Measurements from ENCODE around the gene DOCK4.

Gene DOCK4

DNA sequence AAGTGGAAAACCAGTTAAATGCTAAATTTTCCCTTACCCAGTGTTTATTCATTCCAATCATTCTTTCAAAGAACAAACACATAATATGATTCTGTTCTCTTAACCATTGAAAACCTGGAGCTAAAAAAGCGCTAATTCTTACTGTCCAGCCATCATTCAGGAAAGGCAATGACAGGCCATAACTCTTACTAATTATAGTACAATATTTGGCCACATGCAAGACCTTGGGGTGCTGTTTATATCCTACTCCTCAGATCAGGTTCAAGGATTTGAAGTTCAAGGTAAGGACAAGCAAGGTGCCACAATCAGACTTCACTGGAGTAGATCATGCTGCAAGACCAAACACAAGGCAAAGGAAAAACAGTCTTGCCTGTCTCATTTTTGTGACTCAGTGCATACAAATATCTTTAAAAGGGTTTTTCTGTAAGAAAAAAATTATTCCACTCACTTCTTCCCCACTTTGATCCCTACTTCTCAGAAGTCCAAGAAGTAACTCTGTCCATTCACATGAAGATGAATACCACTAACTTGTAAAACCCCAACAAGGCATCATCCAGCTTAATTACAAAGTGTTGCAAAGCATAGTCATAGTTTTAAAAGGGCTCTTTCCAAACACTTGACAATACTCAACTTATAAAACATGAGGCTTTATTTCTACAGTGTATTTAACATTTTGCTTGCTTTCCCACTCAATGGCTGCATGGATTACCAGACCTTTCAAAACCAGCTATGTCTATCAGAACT lies 153.0 kb downstream of the DOCK4 start:
- no peak for DNase-seq (ENCODE audit: low read depth)

DNA sequence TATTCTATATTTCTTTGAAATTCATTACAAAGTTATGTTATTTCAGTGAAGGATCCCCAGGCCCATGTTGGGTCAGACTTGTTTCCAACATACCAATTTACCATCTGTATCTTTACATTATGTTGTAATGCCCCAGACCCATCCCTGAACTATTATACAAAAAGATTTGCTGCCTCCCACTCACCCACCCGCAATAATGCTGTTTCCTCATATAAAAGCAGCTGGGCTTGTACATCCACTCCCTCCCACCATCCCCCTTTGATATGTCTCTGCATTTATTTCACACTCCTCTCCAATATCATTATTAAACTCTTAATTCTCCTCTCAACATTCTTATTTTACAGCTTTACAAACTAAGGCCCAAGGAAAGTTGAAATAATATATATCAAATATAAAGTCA lies 153.7 kb downstream of the DOCK4 start:
- DNase-seq (ENCODE audit: low read depth) = no peak

DNA sequence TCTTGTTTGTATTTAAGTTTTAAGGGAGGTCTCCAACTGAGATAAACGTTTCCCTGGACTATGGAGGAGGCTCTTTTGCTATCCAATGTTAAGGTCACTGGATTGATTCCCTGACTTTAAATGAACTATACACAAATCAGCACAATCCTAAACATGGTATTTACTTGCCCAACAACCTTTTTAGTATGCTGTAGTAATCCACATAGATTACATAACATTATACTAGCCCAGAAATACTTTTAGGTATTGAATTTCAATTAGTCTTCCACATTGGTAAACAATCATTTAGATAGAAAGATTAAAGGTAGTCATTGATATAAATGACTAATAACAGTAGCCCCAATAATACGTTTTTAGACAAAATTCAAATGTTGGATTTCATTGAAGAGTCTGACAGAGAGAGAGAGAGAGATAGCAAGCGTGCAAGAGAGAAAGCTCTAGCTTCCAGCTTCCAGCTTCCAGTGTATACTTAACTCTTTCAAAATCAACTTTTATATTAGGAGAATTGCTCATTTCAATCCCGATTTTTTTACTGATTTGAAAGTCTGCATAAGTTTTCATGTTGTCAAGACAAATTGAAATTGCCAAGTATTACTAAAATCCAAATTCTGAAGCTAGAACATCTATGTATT lies 155.8 kb downstream of the DOCK4 start:
- no peak for DNase-seq (ENCODE audit: low read depth)

DNA sequence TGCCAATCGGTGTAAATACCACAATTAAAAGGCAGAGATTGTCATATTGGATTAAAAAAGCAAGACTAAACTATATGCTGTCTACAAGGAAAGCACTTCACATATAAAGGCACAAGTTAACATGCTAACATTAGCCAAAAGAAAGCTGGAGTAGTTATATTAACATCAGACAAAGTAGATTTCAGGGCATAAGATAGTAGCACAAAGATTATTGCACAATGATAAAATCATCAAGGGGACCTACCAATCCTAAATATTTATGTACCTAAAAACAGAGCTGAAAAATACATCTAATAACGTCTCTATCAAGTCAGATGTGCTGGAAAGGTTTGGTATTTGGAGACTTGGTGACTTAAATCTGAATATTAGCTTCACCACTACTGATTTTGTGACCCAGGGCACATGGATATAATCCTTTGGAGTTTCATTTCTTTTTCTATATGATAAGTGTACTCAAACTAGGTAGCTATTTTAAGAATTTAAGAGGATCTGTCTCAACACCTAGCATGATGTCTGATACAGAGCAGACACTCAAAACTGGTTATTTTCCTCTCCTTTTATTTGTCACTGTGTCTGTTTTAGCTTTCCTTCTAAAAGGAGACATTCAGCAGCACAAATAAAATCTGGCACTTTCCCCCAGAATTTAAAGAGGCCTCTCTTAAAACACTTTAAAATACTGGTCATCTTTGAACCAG lies 156.5 kb downstream of the DOCK4 start:
- DNase-seq (ENCODE audit: low read depth) = no peak

DNA sequence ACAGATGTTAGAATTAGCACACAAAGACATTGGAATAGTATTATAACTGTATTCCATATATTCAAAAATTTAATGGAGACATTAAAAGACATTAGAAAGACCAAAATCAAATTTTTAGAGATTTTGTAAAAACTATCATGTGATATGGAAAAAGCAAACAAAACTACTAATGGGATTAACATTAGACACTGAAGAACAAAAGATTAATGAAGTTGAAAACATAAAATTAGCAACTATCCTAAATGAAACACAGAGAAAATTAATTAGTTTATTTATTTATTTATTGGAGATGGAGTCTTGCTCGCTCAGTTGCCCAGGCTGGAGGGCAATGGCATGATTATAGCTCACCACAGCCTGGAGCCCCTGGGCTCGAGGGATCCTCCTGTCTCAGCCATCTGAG lies 158.8 kb downstream of the DOCK4 start:
- DNase-seq (ENCODE audit: low read depth) = no peak

DNA sequence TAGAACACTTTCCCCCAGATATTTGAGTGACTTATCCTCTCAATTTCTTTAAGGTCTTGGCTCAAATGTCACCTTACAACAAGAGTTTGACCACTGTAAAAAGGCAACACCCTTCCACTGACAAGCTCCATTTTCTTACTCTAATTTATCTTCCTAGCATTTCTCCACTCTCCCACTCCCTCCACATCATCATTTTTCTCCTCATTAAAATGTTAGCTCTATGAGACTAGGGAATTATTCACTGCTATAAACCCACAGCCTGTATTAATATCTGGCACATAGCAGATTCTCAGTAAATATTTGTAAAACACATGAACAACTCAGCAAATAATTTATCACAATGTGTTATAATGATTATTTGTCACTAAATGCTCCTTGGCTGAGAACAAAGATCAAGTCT lies 161.0 kb downstream of the DOCK4 start:
- DNase-seq (ENCODE audit: low read depth) = no peak

DNA sequence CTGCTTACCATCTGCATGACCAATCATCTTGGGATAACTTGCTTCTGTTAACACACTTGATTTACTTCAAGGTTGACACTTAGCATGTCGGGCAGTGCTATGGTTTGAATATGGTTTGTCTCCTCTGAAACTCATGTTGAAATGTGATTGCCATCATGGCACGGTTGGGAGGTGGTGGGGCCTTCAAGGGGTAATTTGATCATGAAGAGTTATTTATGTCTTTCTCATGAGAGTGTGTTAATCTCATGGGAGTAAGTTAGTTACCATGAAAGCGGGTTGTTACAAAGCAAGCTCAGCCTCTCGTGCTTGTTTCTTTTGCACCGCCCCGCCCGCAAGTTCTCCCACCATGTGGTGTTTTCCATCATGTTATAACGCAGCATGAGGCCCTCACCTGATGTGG lies 163.6 kb downstream of the DOCK4 start:
- no peak for DNase-seq (ENCODE audit: low read depth)

DNA sequence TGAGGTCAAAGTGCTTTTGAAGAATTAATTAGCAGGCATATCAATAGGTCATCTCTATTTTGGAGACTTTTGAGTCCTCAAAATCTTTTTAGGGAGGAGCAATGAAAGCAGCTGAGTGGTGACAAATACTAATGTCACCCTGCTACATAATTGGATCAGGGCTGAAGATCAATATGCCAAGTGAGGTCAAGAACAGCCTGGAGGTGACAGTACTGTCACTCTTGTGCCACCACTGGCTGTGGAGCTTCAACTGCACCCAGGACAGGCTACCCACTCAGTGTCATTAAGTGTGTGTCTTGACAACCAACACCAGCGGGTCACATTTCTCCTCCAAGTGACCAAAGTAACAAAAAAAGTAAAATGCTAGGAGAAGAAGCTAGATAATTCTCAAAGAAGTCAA lies 167.8 kb downstream of the DOCK4 start:
- no peak for DNase-seq (ENCODE audit: low read depth)

DNA sequence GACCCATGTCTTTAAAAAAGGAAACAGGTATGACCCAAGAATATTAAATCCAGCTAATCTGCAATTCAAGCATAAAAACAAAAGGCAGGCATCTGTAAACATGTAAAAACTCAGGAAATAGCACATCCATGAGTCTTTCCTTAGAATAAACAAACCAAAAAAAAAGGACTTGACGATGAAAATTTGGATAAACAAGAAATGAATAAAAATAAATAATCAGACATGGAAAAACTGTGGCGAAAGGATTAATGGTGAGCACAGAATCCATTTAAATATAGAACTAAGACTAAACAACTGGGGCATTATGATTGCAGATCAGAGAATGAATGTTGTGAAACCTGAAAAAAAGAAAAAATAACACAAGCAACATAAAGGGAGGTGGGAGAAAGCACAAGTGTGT lies 170.1 kb downstream of the DOCK4 start:
- DNase-seq (ENCODE audit: low read depth) = no peak

DNA sequence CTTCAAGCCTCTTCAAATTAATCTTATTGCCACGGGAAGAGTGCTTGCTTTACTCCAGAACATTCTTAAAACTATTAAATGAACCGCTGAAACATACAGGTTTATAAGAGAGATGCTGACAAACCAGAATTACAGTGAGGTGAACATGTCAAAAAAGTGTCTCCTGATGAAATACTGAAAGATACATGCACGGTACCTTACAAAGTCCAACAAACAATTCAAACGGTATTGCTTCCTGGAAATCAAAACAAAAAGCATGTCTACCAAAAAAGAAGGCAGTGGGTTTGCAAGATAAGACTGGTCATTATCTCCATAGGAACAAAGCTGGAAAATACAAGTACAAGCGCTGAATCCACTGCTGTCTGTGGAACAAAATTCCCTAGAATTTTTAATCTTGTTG lies 174.5 kb downstream of the DOCK4 start:
- no peak for DNase-seq (ENCODE audit: low read depth)

DNA sequence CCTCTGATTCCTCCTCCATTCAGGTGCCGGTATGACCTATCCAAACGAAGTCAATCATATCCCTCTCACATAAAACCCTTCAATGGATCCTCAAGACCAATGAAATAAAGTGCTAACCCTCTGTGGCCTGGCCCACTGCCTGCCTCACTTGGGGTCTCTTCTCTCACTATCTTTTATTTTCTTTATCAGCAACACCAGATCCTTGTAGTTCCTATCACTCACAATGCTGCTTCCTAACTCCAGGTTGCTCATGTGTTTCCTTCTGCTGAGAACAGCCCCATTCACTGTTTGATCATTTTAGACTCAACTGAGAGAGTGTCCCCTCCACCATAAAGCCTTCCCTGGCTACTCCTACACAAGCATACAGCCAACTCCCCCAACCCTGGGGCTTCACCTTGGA lies 180.6 kb downstream of the DOCK4 start:
- DNase-seq (ENCODE audit: low read depth) = no peak

DNA sequence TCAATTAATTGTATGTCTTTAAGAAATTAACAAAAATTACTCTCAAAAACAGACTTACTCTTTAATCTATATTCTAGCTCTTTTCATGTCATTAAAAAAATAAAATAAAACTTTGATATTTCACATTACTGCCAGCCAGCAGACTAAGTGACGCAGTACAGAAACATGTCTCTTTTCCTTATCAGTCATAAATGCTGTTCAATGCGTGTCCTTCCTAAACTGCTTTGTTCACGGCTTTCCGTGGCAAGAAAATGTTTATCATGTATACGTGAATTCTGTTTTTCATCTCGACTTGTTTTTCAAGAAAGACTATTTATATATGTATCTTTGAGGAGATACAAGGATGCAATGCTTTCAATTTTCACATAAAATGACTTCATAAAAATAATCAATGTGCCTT lies 182.4 kb downstream of the DOCK4 start:
- DNase-seq (ENCODE audit: low read depth) = no peak

DNA sequence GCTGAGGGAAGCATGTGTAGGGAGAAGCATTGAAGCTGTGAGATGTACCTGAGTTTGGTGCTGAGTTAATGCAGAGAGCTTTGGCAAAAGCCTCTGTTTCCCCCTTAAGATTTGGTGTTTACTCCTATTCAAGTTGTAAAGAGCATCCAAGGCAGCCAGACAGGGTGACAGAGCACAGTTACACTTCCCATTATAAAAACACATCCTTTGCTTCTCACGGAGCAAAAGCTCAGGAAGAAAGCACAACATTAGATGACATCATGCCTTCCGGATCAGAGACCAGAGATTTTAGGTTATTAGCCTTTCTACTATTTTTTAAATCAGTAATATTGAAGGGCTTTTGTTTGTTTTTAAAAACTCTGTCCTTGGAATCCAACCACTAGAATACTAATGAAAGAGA lies 182.9 kb downstream of the DOCK4 start:
- DNase-seq (ENCODE audit: low read depth) = no peak

DNA sequence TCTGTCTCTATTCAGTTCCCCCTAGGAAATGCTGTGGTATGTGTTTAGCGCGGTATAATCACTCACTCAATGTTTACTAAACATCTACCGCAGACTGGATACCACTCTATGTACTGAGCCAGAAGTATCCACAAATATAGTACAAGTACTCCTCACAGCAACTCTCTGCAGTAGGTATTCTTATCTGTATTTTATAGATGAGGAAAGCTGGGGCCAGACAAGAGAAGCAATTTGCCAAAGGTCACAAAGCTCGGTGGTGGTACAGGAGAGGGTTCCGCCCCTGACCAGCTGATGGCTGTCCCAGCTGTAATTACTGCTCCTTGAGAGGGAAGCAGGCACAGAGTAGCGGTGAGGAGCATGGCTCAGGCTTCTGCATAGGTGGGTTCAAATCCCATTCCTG lies 184.1 kb downstream of the DOCK4 start:
- no peak for DNase-seq (ENCODE audit: low read depth)

DNA sequence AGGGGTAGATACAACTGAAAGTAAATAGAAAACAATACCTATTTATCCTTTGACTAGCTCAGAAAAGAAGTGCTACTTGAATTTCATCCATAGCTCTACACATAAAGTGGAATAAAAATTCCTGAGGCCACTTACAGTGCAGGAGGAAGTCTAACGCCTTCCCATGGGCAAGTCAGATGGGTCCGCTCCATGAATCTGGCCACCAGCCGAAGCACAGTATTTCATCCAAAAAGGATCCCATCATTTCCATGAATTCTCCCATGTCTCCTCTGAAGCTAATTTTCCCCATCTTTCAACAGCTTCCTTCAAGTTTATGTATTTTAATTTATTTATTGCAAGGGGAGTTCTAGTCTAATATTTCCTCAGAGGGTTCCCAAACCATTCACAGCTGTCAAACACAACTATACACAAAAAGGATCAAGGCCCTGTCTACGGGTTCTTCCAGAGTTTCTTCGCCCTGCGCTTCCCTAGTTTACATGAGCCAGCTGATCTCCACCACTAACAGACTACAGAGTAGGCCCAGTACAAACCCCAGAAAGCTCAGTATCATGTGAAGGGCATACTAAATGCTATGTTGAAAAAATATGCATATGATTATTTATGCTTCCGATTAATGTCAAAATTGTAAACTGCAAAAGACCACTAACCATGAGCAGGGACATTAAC lies 184.7 kb downstream of the DOCK4 start:
- DNase-seq (ENCODE audit: low read depth) = no peak

DNA sequence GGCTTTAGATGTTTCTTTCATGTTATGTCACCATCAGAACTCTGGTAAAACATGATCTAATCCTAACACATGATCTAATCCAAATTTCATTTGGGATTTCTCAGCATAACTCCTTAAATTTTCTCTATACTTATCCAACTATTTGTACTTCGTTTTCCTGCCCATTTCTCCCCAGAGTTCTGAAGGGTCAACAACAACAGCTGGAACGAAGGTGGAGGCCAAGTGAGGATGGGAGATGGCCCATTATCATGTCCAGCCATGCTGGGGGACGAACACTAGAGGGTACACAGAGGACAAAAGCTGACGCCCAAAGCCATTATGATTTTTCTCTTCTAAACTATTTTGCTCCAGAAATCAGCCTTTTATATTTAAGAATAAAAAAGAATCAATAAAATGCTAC lies 185.4 kb downstream of the DOCK4 start:
- DNase-seq (ENCODE audit: low read depth) = no peak

DNA sequence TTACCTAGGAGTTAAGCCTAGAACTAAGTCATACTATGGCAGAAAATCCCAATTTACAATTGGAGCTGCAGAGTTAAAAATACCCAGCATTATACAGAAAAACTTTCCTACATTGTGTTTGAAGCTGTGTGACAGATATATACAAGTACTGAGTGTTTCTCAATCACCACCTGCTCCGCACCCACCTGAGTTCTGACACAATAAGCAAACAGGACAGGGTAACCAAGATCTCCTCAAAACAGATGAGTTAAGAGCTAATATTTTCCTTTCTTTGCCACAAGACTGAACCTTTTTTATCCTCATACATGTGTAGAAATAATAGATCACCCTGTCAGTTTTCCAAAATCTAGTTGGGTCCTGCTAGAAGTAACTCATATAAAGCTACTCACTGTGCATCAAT lies 186.3 kb downstream of the DOCK4 start:
- no peak for DNase-seq (ENCODE audit: low read depth)

DNA sequence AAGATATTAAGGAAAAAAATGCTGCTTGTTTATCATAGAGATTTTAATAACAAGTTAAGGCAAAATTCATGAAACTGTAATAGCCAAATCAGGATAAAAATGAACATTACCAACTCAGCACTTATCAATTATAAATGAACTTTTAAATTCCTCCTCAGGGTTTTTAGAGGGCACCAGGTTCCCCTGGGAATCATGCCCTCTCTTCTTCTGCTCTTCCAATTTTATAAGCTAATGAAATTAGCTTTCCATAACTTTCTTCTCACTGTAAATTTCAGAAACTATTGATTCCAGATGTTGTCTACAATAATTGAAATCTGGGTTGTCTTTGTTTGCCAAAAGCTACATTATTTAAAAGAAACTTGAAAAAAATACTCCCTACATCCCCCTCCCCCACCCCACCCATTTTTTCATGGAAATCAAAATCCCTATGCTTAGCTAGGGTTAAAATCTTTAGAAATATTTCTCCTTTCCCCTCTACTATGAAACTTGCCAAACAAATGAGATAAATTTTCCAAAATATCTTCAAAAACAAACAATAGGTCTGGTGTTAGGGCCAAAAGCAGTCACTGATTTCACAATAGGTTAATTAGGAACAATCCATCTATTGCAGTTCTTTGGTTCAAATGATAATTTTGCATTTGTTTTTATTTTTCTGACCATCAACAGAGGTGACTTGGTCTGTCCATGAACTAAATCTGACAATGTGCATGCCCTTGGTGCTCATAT lies 187.7 kb downstream of the DOCK4 start:
- DNase-seq (ENCODE audit: low read depth) = no peak

DNA sequence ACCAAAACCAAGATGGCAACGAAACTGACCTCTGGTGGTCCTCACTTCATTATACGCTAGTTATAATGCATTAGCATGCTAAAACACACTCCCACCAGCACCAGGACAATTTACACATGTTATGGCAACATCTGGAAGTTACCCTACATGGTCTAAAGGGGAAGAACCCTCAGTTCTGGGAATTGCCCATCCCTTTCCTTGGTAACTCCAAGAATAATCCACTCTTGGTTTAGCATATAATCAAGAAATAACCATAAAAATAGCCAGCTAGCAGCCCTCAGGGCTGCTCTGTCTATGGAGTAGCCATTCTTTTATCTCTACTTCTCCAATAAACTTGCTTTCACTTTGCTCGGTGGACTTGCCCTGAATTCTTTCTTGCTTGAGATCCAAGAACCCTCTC lies 191.1 kb downstream of the DOCK4 start:
- no peak for DNase-seq (ENCODE audit: low read depth)

DNA sequence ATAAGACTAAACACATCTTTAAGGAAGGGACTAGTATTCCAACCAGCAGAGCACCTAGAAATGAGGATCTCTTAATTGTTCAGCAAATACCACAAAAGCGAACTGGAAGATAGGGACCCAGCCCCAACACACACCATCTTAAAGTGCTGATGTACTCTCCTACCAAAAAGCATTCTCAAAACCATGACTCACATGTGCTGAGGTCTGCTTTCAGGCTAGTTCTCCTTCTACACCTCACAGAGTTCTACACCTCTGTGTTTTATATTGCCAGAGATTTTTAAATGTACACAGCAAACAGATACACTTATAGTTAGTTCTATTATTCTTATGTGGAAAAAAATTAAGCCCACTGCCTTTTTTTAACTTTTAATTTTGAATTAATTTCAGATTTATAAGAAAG lies 191.9 kb downstream of the DOCK4 start:
- no peak for DNase-seq (ENCODE audit: low read depth)

DNA sequence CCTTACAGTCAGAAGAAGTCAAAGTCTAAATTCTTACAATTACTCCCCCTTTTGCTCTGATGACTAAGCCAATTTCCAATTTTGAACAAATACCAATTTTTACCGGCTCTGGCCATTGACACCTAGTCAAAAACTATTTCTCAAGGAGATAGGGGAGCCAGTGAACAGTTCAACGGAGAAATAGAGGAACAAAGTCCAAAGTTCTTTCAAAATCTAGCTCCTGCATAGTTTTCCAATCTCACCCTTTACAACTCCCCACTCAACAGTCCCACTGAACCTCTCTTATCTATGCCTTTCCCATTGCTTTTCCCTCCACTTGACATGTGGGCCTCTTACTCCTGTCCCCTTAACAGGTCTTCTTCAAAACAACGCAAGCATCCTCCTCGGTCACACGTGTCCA lies 192.9 kb downstream of the DOCK4 start:
- DNase-seq (ENCODE audit: low read depth) = no peak

DNA sequence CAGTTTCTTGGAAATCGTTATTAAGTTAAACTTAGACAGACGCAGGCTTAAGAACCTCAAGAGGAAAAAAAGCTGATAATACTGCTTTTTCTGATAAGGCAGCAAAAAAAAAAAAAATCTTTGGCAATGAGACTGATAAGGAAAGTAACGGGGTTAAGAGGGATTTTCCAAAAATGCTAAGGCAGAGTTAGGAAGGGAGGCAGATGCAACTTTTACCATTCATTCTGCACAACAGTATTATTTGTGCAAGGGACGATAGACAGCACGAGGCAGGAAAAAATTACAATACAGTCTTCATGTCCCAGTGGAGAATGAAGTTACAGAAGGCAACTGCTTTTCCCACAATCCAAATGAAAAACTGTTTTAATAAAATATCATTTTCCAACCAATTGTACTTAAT lies 194.0 kb downstream of the DOCK4 start:
- DNase-seq (ENCODE audit: low read depth) = no peak
